Measurements from ENCODE around the gene COL6A1.

GRCh38 chr21:45990741-45991605, 9.4 kb downstream of the COL6A1 start:
- TF ChIP-seq CTCF (IDR thresholded peaks at IDR 0.05), result no peak
- no peak for TF ChIP-seq POLR2A (IDR thresholded peaks at IDR 0.05)
